Measurements from ENCODE around the gene TBATA. TPM values are rescaled to one million over a fixed set of nuclear protein-coding genes. Genes with fewer than 3 reads are reported as not detected.

TBATA gene
- total RNA-seq, 6 experiments from 2014 or later: not detected

GRCh38 chr10:70748801-70749573 lies 36.2 kb downstream of the TBATA start:
- no peaks in the 10 kb centered on the region for H3K36me3 ChIP-seq
- H3K4me1 ChIP-seq: no peaks in the 10 kb centered on the region
- WGBS (ENCODE audit: insufficient coverage, low coverage, low lambda C conversion rate, missing lambda C conversion rate): 83% methylated on average over 5 of the region's 10 CpGs
- DNase-seq (no peak), ATAC-seq (no peak)
- H3K9me3 ChIP-seq: no peaks in the 10 kb centered on the region
- no peak overlapping the region for H3K27ac ChIP-seq
- intact Hi-C loops (cut with DNase I): no loop called here
- H3K4me3 ChIP-seq: no peak overlapping the region
- no peak for TF ChIP-seq POLR2A (IDR thresholded peaks at IDR 0.05)
- TF ChIP-seq, protein P1, sequence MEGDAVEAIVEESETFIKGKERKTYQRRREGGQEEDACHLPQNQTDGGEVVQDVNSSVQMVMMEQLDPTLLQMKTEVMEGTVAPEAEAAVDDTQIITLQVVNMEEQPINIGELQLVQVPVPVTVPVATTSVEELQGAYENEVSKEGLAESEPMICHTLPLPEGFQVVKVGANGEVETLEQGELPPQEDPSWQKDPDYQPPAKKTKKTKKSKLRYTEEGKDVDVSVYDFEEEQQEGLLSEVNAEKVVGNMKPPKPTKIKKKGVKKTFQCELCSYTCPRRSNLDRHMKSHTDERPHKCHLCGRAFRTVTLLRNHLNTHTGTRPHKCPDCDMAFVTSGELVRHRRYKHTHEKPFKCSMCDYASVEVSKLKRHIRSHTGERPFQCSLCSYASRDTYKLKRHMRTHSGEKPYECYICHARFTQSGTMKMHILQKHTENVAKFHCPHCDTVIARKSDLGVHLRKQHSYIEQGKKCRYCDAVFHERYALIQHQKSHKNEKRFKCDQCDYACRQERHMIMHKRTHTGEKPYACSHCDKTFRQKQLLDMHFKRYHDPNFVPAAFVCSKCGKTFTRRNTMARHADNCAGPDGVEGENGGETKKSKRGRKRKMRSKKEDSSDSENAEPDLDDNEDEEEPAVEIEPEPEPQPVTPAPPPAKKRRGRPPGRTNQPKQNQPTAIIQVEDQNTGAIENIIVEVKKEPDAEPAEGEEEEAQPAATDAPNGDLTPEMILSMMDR (IDR thresholded peaks at IDR 0.05): no peak
- H3K27me3 ChIP-seq: no peaks in the 10 kb centered on the region

GRCh38 chr10:70748305-70748704 lies 36.9 kb downstream of the TBATA start:
- no peaks in the 10 kb centered on the region for H3K4me1 ChIP-seq
- WGBS (ENCODE audit: insufficient coverage, low coverage, low lambda C conversion rate, missing lambda C conversion rate): 100% methylated on average over 2 of the region's 3 CpGs
- no peak overlapping the region for H3K27ac ChIP-seq
- no peaks in the 10 kb centered on the region for H3K36me3 ChIP-seq
- ATAC-seq: no peak
- no peak for TF ChIP-seq POLR2A (IDR thresholded peaks at IDR 0.05)
- TF ChIP-seq, protein P1 (IDR thresholded peaks at IDR 0.05): no peak
- no peak for DNase-seq
- H3K9me3 ChIP-seq: no peaks in the 10 kb centered on the region
- no peaks in the 10 kb centered on the region for H3K27me3 ChIP-seq
- intact Hi-C loops (cut with DNase I): no loop called here
- no peak overlapping the region for H3K4me3 ChIP-seq

DNA sequence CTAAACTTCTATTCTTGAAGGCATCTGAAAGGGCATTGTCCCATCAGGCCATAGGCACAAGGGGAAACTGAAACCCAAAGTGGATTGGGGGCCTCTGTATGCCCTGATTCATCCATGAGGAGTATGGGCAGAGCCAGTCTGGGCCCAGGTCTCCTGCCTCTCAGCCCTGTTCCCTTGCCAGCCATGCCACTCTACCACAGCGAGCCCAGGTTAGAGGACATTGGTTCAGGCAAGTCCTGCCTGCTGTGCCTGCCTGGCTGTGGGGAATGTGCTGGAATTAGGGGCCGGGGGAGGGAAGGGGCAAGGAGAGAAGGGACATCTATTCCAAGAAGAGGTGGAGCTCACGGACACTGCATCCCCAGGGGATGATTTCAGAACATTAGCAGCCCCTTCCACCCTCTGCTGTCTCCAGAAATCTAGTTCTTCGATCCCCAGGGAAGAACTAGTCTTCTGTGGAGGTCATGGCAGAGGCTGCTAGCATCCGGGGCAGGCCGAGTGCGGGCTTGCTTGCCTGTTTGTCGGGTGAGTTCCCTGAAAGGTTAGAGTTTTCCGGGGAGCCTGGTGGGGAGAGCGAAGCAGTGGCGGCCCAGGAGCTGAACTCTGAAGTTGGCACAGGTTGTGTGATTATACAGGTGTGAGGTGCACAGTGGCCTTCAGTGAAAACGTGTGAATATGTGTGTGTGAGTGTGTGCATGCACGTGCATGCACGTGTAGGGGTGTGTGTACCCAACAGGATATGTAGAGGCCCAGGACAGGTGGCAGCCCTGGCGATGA lies 37.8 kb downstream of the TBATA start:
- WGBS (ENCODE audit: insufficient coverage, low coverage, low lambda C conversion rate, missing lambda C conversion rate): 79% methylated on average over 11 of the region's 15 CpGs
- Histone ChIP-seq H3K36me3 (no peaks in the 10 kb centered on the region), H3K4me1 (no peaks in the 10 kb centered on the region), H3K27ac (no peak overlapping the region), H3K9me3 (no peaks in the 10 kb centered on the region), H3K27me3 (no peaks in the 10 kb centered on the region), H3K4me3 (no peak overlapping the region)
- DNase-seq: no peak
- no peak for ATAC-seq
- intact Hi-C loops (cut with DNase I): no loop called here
- no peak for TF ChIP-seq POLR2A (IDR thresholded peaks at IDR 0.05)
- TF ChIP-seq, protein P1 (IDR thresholded peaks at IDR 0.05): no peak

- Histone ChIP-seq H3K36me3 (no peaks in the 10 kb centered on the region), H3K4me3 (no peak overlapping the region), H3K4me1 (no peaks in the 10 kb centered on the region), H3K9me3 (no peaks in the 10 kb centered on the region), H3K27me3 (no peaks in the 10 kb centered on the region), H3K27ac (no peak overlapping the region)
- WGBS (ENCODE audit: insufficient coverage, low coverage, low lambda C conversion rate, missing lambda C conversion rate): 82% methylated on average over 1 of the region's 2 CpGs
- intact Hi-C loops (cut with DNase I): no loop called here
- DNase-seq (no peak), ATAC-seq (no peak)
- no peak for TF ChIP-seq POLR2A (IDR thresholded peaks at IDR 0.05)
- TF ChIP-seq, protein P1 (IDR thresholded peaks at IDR 0.05): no peak
Measured at GRCh38 chr10:70745555-70745954, 39.6 kb downstream of the TBATA start.

Data from right lobe of liver (tissue), 6 donors.